Dedifferentiated amniotic fluid mesenchymal stem cell (primary cell): Measurements from ENCODE around the gene R3HDML.
A peak's percentile ranks its signal among the peaks of the same experiment; 100 is the strongest.

Experiments
- DNase-seq: peaks from one replicate; pipeline ENCODE4 v3.0.0-alpha.2; 2016; ENCODE audit errors: extremely low spot score

Gene R3HDML

GRCh38 chr20:44364068-44364467, 27.2 kb downstream of the R3HDML start:
- no peak for DNase-seq

GRCh38 chr20:44364780-44365179, 27.9 kb downstream of the R3HDML start:
- no peak for DNase-seq

GRCh38 chr20:44367746-44368145, 30.9 kb downstream of the R3HDML start:
- no peak for DNase-seq

GRCh38 chr20:44370639-44371218, 33.9 kb downstream of the R3HDML start:
- no peak for DNase-seq

GRCh38 chr20:44382641-44383040, 45.8 kb downstream of the R3HDML start:
- no peak for DNase-seq

- DNase-seq = peak; percentile 39
Observed at GRCh38 chr20:44384423-44385027, 47.7 kb downstream of the R3HDML start.

- DNase-seq = peak; percentile 71
Observed at GRCh38 chr20:44388466-44389023, 51.7 kb downstream of the R3HDML start.

- no peak for DNase-seq
Observed at GRCh38 chr20:44389871-44390270, 53.0 kb downstream of the R3HDML start.

GRCh38 chr20:44390280-44390679, 53.4 kb downstream of the R3HDML start:
- no peak for DNase-seq

GRCh38 chr20:44392088-44392775, 55.4 kb downstream of the R3HDML start:
- DNase-seq = no peak

GRCh38 chr20:44392776-44393607, 56.1 kb downstream of the R3HDML start:
- DNase-seq = no peak

- no peak for DNase-seq
Observed at GRCh38 chr20:44393608-44394451, 57.0 kb downstream of the R3HDML start.

GRCh38 chr20:44394452-44394701, 57.5 kb downstream of the R3HDML start:
- DNase-seq = no peak

GRCh38 chr20:44394702-44395460, 58.0 kb downstream of the R3HDML start:
- no peak for DNase-seq

- no peak for DNase-seq
Observed at GRCh38 chr20:44395461-44396340, 58.9 kb downstream of the R3HDML start.

GRCh38 chr20:44396369-44397130, 59.7 kb downstream of the R3HDML start:
- DNase-seq = no peak

- DNase-seq = no peak
Observed at GRCh38 chr20:44398335-44398734, 61.5 kb downstream of the R3HDML start.

- no peak for DNase-seq
Observed at GRCh38 chr20:44399446-44399845, 62.6 kb downstream of the R3HDML start.

- no peak for DNase-seq
Observed at GRCh38 chr20:44400671-44400969, 63.8 kb downstream of the R3HDML start.
